ENCODE results near the gene WDR82. TPM values are rescaled to one million over a fixed set of nuclear protein-coding genes. Genes with fewer than 3 reads are reported as not detected.
"Not testable (repeated sequence)": the region's sequence is repeated elsewhere in the genome, so short reads cannot be mapped to it uniquely, and the experiment has no call there.

The WDR82 gene
- total RNA-seq, 1 experiment from 2014 or later = 42.0 TPM

DNA sequence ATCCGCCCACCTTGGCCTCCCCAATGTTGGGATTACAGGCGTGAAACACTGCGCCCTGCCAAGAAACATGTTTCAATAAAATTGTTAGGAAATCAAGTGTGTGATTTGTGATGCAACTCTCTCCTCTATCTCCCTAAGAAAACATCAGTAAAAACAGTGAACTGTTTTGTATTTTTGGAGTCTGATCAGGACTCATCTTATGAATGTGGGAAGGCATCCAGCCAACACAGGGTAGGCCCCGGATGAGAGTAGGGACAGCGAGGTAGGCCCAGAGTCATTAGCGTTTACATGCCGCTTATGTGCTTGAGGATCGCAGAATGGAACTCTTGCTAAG is 8.3 kb upstream of the WDR82 start:
- Histone ChIP-seq H3K4me2 (ENCODE audit: low read depth, low read length, poor library complexity, severe bottlenecking) (peak overlapping the region; percentile 96), H3K9me2 (replicated peaks; ENCODE audit: insufficient read depth, low read length) (no peaks in the 10 kb centered on the region), H3K79me2 (ENCODE audit: low read length) (peaks cover 12% of the 10 kb centered on the region), H3K27ac (ENCODE audit: low read length) (peak overlapping the region; percentile 97), H2AFZ (ENCODE audit: low read length) (no peak overlapping the region), H3K27me3 (ENCODE audit: low read length) (no peaks in the 10 kb centered on the region), H3K9ac (ENCODE audit: low read length) (peak overlapping the region; percentile 98), H3K4me1 (ENCODE audit: low read length) (peaks cover 33% of the 10 kb centered on the region), H3K4me3 (ENCODE audit: low read length) (peak overlapping the region; percentile 73), H4K20me1 (ENCODE audit: insufficient read depth, low read depth, low read length) (no peaks in the 10 kb centered on the region), H3K9me3 (ENCODE audit: low read length) (no peaks in the 10 kb centered on the region), H3K36me3 (ENCODE audit: insufficient read depth, low read length) (no peaks in the 10 kb centered on the region)
- no peak for DNase-seq

DNA sequence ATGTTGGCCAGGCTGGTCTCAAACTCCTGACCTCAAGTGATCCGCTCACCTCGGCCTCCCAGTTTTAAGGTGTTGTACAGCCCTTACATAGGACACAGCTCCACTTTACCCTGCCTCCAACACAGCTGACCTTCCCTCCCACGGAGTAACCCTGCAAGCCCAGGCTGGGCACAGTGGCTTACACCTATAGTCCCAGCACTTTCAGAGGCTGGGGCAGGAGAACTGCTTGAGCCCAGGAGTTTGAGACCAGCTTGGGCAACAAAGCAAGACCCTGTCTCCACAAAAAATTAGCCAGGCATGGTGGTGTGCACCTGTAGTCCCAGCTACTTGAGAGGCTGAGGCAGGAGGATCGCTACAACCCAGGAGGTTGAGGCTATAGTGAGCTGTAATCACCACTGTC is 5.6 kb upstream of the WDR82 start:
- H3K27me3 ChIP-seq (ENCODE audit: low read length); H3K36me3 ChIP-seq (ENCODE audit: insufficient read depth, low read length); DNase-seq; H3K9me2 ChIP-seq (replicated peaks; ENCODE audit: insufficient read depth, low read length); H3K27ac ChIP-seq (ENCODE audit: low read length); H3K9ac ChIP-seq (ENCODE audit: low read length); H3K9me3 ChIP-seq (ENCODE audit: low read length); H3K4me2 ChIP-seq (ENCODE audit: low read depth, low read length, poor library complexity, severe bottlenecking); H4K20me1 ChIP-seq (ENCODE audit: insufficient read depth, low read depth, low read length); H2AFZ ChIP-seq (ENCODE audit: low read length); H3K4me3 ChIP-seq (ENCODE audit: low read length): not testable (repeated sequence)
- H3K79me2 ChIP-seq (ENCODE audit: low read length) = peaks cover 12% of the 10 kb centered on the region
- H3K4me1 ChIP-seq (ENCODE audit: low read length) = peaks cover 25% of the 10 kb centered on the region

DNA sequence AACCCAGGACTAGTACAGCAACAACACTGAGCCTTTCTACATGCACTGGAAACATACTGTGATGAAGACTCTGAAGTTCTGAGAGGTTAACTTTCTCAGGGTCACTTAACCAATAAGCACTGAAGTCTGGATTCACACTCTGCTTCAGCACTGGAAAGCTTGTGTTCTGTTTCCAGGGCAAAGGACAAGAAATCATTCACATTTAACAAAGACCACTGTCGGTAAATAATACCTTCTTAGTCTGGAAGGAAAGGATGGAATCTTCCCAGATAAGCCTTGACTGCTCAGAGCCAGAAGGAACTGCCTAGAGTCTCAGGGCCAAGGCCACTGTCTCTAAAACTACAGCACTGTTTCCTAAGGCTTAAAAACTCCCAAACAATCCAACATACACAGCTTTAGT is 4.9 kb upstream of the WDR82 start:
- Histone ChIP-seq H2AFZ (ENCODE audit: low read length) (no peak overlapping the region), H3K4me1 (ENCODE audit: low read length) (peaks cover 19% of the 10 kb centered on the region), H3K36me3 (ENCODE audit: insufficient read depth, low read length) (no peaks in the 10 kb centered on the region), H3K4me3 (ENCODE audit: low read length) (no peak overlapping the region), H3K9me2 (replicated peaks; ENCODE audit: insufficient read depth, low read length) (no peaks in the 10 kb centered on the region), H3K9ac (ENCODE audit: low read length) (no peak overlapping the region), H3K27ac (ENCODE audit: low read length) (0 out of 2 replicates have a peak overlapping the region, but pooled peaks have one; percentile 36), H4K20me1 (ENCODE audit: insufficient read depth, low read depth, low read length) (no peaks in the 10 kb centered on the region), H3K79me2 (ENCODE audit: low read length) (peaks cover 12% of the 10 kb centered on the region), H3K9me3 (ENCODE audit: low read length) (no peaks in the 10 kb centered on the region), H3K4me2 (ENCODE audit: low read depth, low read length, poor library complexity, severe bottlenecking) (no peak overlapping the region), H3K27me3 (ENCODE audit: low read length) (no peaks in the 10 kb centered on the region)
- DNase-seq = no peak

DNA sequence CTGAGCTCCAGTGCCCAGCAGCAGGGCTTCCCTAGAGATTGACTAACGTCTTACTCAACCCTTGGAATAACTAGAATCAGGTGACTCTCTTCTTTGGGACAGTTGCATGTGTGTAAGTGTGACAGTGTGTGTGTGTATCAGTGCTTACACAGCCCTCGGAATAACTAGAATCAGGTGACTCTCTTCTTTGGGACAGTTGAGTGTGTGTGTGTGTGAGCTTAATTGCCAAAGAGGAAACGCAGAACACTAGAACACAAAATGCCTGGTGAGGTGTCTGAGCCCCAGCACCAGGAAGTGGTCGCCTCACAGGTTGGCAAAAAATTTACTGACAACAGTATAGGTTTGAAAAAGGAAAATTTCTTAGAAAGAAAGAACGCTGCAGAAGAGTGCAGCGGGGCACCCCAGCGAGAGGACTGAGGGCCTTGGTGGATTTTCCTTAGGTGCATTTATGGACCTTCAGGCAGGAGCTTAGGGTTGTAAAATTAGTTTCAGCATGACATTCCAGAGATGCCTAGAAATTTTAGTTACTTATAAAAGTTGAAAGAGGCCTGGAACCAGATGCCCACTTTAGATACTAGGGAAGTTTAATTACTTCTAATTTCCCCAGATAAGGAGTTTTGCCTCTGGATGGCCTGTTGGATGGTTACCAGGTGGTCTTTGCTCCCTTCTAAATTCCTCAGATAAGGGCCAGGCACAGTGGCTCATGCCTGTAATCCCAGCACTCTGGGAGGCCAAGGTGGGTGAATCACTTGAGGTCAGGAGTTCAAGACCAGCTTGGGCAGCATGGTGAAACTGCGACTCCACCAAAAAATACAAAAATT is 3.7 kb upstream of the WDR82 start:
- H4K20me1 ChIP-seq (ENCODE audit: insufficient read depth, low read depth, low read length) = peaks cover 3% of the 10 kb centered on the region; the same call in 1 of the 2 replicates
- no peak overlapping the region for H3K4me2 ChIP-seq (ENCODE audit: low read depth, low read length, poor library complexity, severe bottlenecking)
- H3K9ac ChIP-seq (ENCODE audit: low read length) = no peak overlapping the region
- no peak for DNase-seq
- no peaks in the 10 kb centered on the region; the same call in 1 of the 2 replicates for H3K36me3 ChIP-seq (ENCODE audit: insufficient read depth, low read length)
- H3K9me2 ChIP-seq (replicated peaks; ENCODE audit: insufficient read depth, low read length) = no peaks in the 10 kb centered on the region
- H3K4me1 ChIP-seq (ENCODE audit: low read length) = peaks cover 19% of the 10 kb centered on the region
- H3K27ac ChIP-seq (ENCODE audit: low read length) = no peak overlapping the region
- H3K79me2 ChIP-seq (ENCODE audit: low read length) = peaks cover 20% of the 10 kb centered on the region
- no peaks in the 10 kb centered on the region for H3K9me3 ChIP-seq (ENCODE audit: low read length)
- H3K27me3 ChIP-seq (ENCODE audit: low read length) = no peaks in the 10 kb centered on the region
- no peak overlapping the region for H2AFZ ChIP-seq (ENCODE audit: low read length)
- no peak overlapping the region for H3K4me3 ChIP-seq (ENCODE audit: low read length)

DNA sequence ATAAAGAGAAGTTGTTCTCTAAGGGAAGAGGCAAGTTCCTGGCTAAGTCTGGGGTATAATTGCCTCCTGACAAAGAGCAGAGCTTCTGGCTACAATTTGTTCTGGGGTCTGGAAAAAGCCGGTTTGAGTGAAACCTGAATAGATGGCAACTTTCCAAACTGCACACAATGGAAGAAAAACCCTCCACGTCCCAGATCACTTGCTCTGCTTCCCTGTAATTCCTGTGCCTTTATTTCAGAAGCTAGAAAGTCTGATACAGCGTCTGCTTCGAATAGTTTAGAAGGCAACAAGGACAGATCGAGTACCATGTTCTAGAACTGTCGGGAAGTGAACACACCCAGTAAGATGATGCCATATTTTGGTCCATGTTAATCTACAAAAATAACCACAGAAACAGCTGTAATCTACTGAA is 1.6 kb upstream of the WDR82 start:
- H2AFZ ChIP-seq (ENCODE audit: low read length) = no peak overlapping the region
- H3K4me2 ChIP-seq (ENCODE audit: low read depth, low read length, poor library complexity, severe bottlenecking) = peak overlapping the region; percentile 93
- no peaks in the 10 kb centered on the region for H3K9me3 ChIP-seq (ENCODE audit: low read length)
- H3K27ac ChIP-seq (ENCODE audit: low read length) = no peak overlapping the region
- H3K4me3 ChIP-seq (ENCODE audit: low read length) = no peak overlapping the region
- 0 out of 2 replicates have a peak overlapping the region, but pooled peaks have one; percentile 98 for H3K9ac ChIP-seq (ENCODE audit: low read length)
- H3K9me2 ChIP-seq (replicated peaks; ENCODE audit: insufficient read depth, low read length) = no peaks in the 10 kb centered on the region
- no peaks in the 10 kb centered on the region for H3K27me3 ChIP-seq (ENCODE audit: low read length)
- H3K4me1 ChIP-seq (ENCODE audit: low read length) = peaks cover 27% of the 10 kb centered on the region
- H3K36me3 ChIP-seq (ENCODE audit: insufficient read depth, low read length) = peaks cover 8% of the 10 kb centered on the region
- DNase-seq = no peak
- H3K79me2 ChIP-seq (ENCODE audit: low read length) = peaks cover 31% of the 10 kb centered on the region
- H4K20me1 ChIP-seq (ENCODE audit: insufficient read depth, low read depth, low read length) = peaks cover 23% of the 10 kb centered on the region

DNA sequence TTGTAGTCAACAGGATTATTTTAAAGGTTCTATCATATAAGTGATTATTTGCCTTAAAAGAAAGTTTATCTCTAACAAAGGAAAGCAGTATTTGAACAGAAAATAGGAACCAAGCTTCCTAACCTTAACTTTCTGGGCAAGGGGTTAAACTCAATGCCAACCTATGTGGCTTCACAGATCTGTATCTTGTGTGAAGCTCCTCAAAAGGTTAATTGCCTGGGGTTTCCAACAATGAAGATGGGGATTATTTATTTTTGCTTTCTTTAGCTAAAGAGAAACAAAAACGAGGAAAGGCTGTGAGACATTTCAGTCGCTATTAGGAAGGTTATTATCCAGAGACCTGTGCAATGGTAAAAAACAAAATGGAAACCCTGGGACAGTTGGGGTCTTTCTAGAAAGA is 1.1 kb upstream of the WDR82 start:
- Histone ChIP-seq H3K79me2 (ENCODE audit: low read length) (peaks cover 36% of the 10 kb centered on the region), H3K4me3 (ENCODE audit: low read length) (peak overlapping the region; percentile 82), H3K9ac (ENCODE audit: low read length) (peak overlapping the region; percentile 98)

DNA sequence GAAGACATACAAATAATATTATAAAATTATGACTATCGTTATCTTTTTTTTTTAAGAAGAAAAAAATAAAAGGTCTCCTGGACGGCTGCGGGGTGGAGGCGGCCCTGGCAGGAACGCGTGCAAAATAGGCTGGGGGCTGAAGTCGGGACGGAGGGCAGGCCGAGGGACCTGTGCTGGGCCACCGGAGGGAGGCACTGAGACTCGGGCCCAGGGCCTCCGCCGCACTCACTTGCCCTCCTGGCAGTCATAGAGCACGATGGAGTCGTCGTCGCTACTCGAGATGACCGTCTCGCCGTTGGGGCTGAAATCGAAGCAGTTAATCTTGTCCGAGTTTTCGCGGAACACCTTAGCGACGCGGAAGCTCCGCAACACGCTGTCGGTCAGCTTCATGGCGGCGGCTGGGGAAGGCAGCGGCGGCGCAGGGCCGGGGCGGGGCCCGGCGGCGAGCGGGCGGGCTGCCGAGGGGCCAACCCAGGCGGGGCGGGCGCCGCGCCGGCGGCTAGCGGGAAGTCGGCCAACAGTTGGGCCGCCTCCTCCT is 408 bp downstream of the WDR82 start:
- H3K4me1 ChIP-seq (ENCODE audit: low read length) = peaks cover 31% of the 10 kb centered on the region
- H4K20me1 ChIP-seq (ENCODE audit: insufficient read depth, low read depth, low read length) = peaks cover 39% of the 10 kb centered on the region
- peak; percentile 84 for DNase-seq
- no peak overlapping the region for H2AFZ ChIP-seq (ENCODE audit: low read length)
- H3K9me3 ChIP-seq (ENCODE audit: low read length) = no peaks in the 10 kb centered on the region
- peak overlapping the region; percentile 82 for H3K4me3 ChIP-seq (ENCODE audit: low read length)
- H3K27me3 ChIP-seq (ENCODE audit: low read length) = no peaks in the 10 kb centered on the region
- H3K9ac ChIP-seq (ENCODE audit: low read length) = peak overlapping the region; percentile 98
- peak overlapping the region; percentile 86 for H3K27ac ChIP-seq (ENCODE audit: low read length)
- peaks cover 23% of the 10 kb centered on the region for H3K36me3 ChIP-seq (ENCODE audit: insufficient read depth, low read length)
- H3K79me2 ChIP-seq (ENCODE audit: low read length) = peaks cover 52% of the 10 kb centered on the region
- no peaks in the 10 kb centered on the region for H3K9me2 ChIP-seq (replicated peaks; ENCODE audit: insufficient read depth, low read length)
- H3K4me2 ChIP-seq (ENCODE audit: low read depth, low read length, poor library complexity, severe bottlenecking) = peak overlapping the region; percentile 93

More for the DNA sequence above, 1.1 kb upstream of the WDR82 start:
- Histone ChIP-seq H3K27ac (ENCODE audit: low read length) (no peak overlapping the region), H3K4me1 (ENCODE audit: low read length) (peaks cover 27% of the 10 kb centered on the region), H3K4me2 (ENCODE audit: low read depth, low read length, poor library complexity, severe bottlenecking) (peak overlapping the region; percentile 93), H4K20me1 (ENCODE audit: insufficient read depth, low read depth, low read length) (peaks cover 24% of the 10 kb centered on the region), H2AFZ (ENCODE audit: low read length) (no peak overlapping the region), H3K27me3 (ENCODE audit: low read length) (no peaks in the 10 kb centered on the region), H3K9me2 (replicated peaks; ENCODE audit: insufficient read depth, low read length) (no peaks in the 10 kb centered on the region), H3K36me3 (ENCODE audit: insufficient read depth, low read length) (peaks cover 8% of the 10 kb centered on the region), H3K9me3 (ENCODE audit: low read length) (no peaks in the 10 kb centered on the region)
- DNase-seq = no peak

DNA sequence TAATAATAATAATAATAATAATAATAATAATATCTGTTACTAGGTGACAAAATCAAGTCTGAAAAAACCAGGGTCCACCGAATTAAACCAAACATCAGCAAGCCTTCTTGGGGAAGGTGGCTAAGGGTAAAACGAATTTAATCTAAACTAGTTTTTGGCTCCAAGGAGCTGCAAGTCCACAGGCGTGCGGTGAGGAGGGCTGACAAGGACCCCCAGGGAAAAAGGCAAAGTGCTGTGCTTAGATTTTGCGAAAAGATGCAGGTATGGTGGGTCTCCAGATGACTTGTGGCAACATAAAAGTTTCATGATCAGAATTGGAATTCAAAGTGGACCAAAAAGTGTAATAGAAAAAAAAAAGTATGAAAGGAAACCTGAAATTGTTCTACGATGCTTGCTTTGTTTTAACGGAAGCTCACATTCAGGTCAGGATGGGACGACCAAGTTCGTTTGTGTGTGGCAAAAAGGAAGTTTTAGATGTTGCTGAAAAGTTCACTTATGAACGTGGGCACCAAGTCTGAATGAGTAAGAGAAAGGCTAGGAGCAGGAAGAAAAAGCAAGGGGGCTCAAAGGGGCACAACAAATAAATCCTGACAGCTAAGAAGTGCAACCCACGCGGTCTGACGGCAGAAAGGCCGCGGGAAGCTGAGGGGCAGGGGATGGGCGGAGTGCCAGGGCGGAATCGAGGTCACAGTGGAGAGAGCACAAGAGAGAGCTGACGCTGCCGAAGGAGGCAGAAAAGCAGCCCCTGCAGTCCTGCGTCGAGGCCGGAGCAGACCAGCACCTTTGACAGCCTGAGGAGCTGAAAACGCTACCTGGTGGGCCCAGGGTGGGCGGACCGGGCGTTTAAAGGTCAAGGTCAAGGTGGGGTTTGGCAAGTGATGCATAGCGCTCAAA is 1.1 kb downstream of the WDR82 start:
- Histone ChIP-seq H3K27me3 (ENCODE audit: low read length) (no peaks in the 10 kb centered on the region), H4K20me1 (ENCODE audit: insufficient read depth, low read depth, low read length) (peaks cover 44% of the 10 kb centered on the region), H2AFZ (ENCODE audit: low read length) (no peak overlapping the region), H3K4me3 (ENCODE audit: low read length) (peak overlapping the region; percentile 82), H3K36me3 (ENCODE audit: insufficient read depth, low read length) (peaks cover 30% of the 10 kb centered on the region), H3K9me2 (replicated peaks; ENCODE audit: insufficient read depth, low read length) (no peaks in the 10 kb centered on the region), H3K79me2 (ENCODE audit: low read length) (peaks cover 59% of the 10 kb centered on the region), H3K4me2 (ENCODE audit: low read depth, low read length, poor library complexity, severe bottlenecking) (peak overlapping the region; percentile 93), H3K4me1 (ENCODE audit: low read length) (peaks cover 37% of the 10 kb centered on the region), H3K27ac (ENCODE audit: low read length) (peak overlapping the region; percentile 86), H3K9me3 (ENCODE audit: low read length) (no peaks in the 10 kb centered on the region), H3K9ac (ENCODE audit: low read length) (peak overlapping the region; percentile 98)
- peak; percentile 92 for DNase-seq
